Cardiac fibroblast (primary cell): ENCODE results near the gene MX1.

Source experiments
- DNase-seq, 2 donors: peaks; one replicate each; pipeline versions ENCODE4 v3.0.0 to v3.0.0-alpha.2; 2010; ENCODE audit warnings: low read depth in 2 of 2
- H3K4me3 ChIP-seq, 2 donors: replicated peaks in 1 of 2; 1 replicate in 1 of 2; 2 replicates in 1 of 2; pipeline ENCODE4 v1.5.1; 2011; ENCODE audit warnings: low read depth in 2 of 2, low read length in 2 of 2, mild to moderate bottlenecking in 2 of 2, moderate library complexity in 1 of 2
- TF ChIP-seq, protein P1 (sequence below): IDR thresholded peaks from one replicate; pipeline ENCODE4 v1.5.1; 2011; ENCODE audit warnings: low read depth, mild to moderate bottlenecking, low read length, inconsistent platforms

The MX1 gene

DNA sequence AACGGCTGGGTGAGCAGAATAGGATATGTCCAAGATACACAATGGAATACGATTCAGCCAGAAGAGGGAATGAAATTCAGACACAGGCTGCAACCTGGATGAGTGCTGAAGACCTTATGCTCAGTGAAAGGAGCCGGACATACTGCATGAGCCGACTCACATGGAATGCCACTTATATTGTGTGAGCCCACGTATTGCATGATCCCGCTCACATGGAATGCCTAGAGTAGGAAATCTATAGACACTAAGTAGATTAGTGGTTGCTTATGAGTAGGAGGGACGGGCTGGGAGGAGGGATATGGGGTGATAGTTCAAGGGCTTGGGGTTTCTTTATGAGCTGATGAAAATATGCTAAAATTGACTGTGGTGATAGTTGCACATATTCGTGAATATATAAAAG lies 55.2 kb downstream of the MX1 start:
- peak in 1 of 2 donors; percentile 11 for DNase-seq

DNA sequence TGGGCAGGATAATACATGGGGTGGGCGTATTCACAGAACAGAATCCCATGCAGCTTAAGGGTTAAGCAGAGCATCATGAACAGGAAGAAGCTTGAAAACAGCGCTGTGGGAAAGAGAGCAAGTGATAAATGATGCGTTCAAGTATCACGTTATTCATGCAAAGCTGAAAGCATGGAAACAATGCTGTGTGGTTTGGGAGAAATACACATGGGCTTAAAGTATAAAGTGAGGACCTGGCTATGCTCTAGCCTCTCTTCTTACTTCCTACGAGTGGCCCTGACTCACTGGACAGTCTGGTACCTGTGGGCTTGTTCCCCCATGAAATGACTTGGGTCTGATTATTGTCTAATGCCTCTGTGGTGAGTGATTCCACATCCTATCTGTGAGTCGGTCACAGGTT lies 56.3 kb downstream of the MX1 start:
- no peak overlapping the region for H3K4me3 ChIP-seq
- TF ChIP-seq, protein P1, sequence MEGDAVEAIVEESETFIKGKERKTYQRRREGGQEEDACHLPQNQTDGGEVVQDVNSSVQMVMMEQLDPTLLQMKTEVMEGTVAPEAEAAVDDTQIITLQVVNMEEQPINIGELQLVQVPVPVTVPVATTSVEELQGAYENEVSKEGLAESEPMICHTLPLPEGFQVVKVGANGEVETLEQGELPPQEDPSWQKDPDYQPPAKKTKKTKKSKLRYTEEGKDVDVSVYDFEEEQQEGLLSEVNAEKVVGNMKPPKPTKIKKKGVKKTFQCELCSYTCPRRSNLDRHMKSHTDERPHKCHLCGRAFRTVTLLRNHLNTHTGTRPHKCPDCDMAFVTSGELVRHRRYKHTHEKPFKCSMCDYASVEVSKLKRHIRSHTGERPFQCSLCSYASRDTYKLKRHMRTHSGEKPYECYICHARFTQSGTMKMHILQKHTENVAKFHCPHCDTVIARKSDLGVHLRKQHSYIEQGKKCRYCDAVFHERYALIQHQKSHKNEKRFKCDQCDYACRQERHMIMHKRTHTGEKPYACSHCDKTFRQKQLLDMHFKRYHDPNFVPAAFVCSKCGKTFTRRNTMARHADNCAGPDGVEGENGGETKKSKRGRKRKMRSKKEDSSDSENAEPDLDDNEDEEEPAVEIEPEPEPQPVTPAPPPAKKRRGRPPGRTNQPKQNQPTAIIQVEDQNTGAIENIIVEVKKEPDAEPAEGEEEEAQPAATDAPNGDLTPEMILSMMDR = no peak
- peak in 1 of 2 donors; percentile 24 for DNase-seq

More for the DNA sequence above, 55.2 kb downstream of the MX1 start:
- no peak overlapping the region for H3K4me3 ChIP-seq
- TF ChIP-seq, protein P1 = no peak

DNA sequence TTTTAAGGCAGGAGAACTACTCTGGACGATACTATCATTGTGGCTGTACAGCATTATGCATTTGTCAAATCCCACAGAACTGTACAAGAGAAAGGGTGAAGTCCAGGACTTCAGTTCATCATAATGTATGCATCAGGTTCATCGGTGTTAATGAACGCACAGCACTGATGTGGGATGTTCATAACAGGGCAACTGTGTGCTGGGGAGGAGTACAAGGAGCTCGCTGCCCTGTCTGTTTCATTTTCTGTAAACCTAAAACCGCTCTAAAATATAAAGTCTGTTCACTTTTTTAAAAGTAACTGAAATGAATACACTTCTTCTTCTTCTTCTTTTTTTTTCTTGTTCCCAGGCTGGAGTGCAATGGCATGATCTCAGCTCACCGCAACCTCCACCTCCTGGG lies 56.9 kb downstream of the MX1 start:
- TF ChIP-seq, protein P1 = no peak
- H3K4me3 ChIP-seq = no peak overlapping the region
- DNase-seq = no peak

DNA sequence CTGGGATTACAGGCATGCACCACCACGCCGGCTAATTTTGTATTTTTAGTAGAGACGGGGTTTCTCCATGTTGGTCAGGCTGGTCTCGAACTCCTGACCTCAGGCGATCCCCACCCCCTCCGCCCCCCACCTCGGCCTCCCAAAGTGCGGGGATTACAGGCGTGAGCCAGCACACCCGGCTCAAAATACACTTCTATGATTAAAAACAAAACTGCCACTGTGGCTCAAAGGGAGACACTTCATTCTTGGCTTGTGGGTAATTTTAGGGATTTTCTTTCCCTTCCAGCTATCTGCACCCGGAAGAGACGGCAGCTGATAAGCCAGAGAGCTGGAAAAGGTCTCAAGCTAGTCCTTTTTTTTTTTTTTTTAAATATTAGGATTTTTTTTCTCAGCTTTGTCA lies 57.4 kb downstream of the MX1 start:
- TF ChIP-seq, protein P1 = no peak
- DNase-seq = no peak
- H3K4me3 ChIP-seq = no peak overlapping the region

DNA sequence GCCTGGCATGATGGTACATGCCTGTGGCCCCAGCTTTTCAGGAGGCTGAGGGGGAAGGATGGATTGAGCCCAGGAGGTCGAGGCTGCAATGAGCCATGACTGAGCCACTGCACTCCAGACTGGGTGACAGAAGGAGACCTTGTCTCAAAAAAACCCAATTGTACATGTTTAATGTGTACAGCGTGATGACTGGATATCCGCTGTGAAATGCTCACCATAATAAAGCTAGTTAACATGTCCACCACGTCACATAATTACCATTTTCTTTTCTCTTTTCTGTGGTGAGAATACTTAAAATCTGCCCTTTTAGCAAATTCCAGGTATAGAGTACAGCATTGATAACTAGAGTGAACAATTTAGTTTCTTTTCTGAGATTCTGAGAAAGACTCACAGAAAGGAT lies 57.9 kb downstream of the MX1 start:
- TF ChIP-seq, protein P1 = no peak

DNA sequence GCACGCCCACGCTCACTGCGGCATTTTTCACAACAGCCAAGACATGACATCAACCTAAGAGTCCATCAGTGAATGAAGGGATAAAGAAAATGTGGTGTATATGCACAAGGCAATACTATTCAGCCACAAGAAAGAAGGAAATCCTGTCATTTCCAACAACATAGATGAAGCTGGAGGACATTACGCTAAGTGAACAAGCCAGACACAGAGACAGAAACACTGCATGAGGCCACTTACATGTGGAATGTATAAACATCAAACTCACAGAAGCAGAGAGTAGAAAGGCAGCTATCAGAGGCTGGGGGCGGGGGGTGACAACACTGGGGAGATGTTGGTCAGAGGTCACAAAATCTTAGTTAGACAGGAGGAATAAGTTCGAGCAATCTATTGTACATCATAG lies 61.0 kb downstream of the MX1 start:
- TF ChIP-seq, protein P1 = no peak
- H3K4me3 ChIP-seq = no peak overlapping the region
- DNase-seq = no peak

More for the DNA sequence above, 57.9 kb downstream of the MX1 start:
- no peak overlapping the region for H3K4me3 ChIP-seq
- DNase-seq = no peak

DNA sequence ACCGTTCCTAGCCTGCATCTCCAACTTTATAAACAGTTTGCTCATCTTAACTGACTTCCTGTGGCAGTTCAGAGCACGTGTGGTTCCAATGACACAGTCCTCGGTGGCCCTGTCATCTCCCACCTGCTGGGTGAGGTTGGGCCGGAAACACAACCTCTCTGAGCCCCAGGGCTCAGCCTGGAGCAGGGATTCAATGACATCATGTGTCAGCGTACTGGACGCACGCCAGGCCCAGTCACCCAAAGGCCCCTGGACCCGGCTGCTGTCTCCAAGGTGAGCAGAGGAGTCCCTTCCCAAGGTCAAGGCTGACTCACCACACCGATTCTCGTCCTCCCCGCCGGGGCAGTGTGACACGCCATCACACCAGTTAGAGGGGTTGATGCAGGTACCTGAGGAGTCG lies 62.0 kb downstream of the MX1 start:
- H3K4me3 ChIP-seq = no peak overlapping the region
- no peak for DNase-seq
- TF ChIP-seq, protein P1 = no peak
